SK-N-DZ (cell line): ENCODE measurements around the gene DNAJC15.
"Not testable (repeated sequence)": the region's sequence is repeated elsewhere in the genome, so short reads cannot be mapped to it uniquely, and the experiment has no call there.

ENCODE experiments used
- DNase-seq: peaks from one replicate; pipeline ENCODE4 v3.0.0-alpha.2; 2015; ENCODE audit warnings: low spot score

DNAJC15 gene

DNA sequence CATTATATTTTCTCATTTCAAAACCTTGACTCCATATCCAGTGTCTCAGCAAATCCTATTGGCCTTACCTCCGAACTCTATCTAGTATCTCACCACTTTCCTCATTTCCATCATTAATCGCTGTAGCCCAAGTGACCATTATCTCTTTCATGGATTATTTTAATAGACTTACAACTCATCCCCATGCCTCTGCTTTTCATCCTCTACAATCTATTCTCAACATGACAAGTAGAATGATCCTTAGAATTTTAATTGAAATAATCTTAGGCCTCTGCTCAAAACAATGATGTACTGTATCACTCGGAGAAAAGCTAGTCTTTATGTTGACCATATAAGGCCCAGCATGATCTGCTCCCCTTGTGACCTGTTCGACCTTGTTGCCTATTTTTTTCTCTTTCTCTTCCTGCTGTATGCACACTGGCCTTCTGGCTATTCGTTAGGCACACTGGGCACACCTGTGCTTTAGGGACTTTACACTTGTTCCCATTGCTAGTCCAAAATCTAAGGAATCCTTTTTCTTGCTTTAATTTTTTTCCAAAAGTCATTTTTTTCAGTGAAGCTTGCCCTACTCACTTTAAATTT, 21.4 kb downstream of the DNAJC15 start:
- DNase-seq = no peak

GRCh38 chr13:43045302-43045773, 22.0 kb downstream of the DNAJC15 start:
- not testable (repeated sequence) for DNase-seq

DNA sequence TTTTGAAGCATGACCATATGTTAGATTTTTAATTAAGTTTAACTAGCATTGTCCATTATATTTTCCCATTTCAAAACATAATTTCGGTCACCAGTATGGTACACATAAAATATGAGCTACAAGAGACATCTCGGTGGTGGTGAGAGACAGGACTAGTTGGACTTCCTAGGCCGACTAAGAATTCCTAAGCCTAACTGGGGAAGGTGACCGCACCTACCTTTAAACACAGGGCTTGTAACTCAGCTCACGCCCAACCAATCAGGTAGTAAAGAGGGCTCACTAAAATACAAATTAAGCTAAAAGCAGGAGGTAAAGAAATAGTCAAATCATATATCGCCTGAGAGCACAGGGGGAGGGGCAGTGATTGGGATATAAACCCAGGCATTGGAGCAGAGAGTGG, 22.9 kb downstream of the DNAJC15 start:
- no peak for DNase-seq

DNA sequence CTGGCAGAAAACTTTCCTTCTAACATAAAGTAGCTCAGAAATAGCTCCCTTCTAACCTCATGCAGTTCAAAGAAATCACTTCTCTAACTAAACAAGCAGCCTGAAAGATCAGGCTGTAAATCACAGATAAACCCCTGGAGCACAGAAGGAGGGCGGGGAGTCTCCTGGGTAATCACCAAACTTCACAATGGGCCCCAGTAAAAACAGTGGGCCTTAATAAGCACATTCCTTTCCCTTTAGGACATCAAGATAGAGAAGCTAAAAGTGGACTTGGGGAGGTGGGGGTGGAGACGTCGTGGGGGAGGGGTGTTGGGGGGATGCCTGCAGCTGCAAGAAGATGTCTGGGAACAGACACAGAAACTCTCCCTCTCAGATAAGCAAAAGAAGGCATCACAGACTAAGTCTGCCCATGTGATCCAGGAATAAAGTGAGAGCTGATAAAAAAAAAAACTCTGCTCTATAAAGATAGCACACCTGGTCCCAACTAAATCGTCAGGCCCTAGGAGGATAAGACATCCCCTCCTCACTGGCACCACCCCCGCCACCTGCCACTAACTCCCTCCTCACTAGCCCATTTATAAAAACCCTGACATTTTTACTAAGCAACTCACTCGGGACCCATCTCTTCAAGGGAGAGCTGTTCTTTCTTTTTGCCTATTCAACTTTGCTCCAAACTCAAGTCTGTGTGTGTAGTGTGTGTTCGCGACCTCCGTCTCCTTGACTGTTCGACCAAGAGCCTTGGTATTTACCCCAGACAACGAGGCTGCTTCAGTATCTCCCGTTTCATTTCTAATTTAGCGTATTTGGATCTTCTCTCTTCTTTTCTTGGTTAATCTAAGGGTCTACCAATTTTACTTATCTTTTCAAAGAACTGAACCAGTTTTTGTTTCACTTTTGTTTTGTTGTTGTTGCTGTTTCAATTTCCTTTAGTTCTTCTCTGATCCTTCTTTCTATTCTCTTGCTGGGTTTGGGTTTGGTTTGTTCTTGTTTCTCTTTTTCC, 31.7 kb downstream of the DNAJC15 start:
- peak; percentile 11 for DNase-seq

- no peak for DNase-seq
Measured at GRCh38 chr13:43057653-43058317, 34.4 kb downstream of the DNAJC15 start.

- no peak for DNase-seq
Measured at GRCh38 chr13:43058318-43058674, 34.9 kb downstream of the DNAJC15 start.

GRCh38 chr13:43058831-43059230, 35.4 kb downstream of the DNAJC15 start:
- no peak for DNase-seq

DNA sequence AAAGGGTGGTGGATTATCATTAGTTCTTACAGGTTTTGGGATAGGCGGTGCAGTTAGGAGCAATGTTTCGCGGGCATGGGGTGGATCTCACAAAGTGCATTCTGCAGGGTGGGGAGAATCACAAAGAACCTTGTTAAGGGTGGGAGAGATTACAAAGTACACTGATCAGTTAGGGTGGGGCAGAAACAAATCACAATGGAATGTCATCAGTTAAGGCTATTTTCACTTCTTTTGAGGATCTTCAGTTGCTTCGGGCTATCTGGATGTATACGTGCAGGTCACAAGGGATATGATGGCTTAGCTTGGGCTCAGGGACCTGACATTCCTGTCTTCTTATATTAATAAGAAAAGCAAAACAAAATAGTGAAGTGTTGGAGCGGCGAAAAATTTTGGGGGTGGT, 36.4 kb downstream of the DNAJC15 start:
- not testable (repeated sequence) for DNase-seq

- not testable (repeated sequence) for DNase-seq
Measured at GRCh38 chr13:43060806-43061205, 37.4 kb downstream of the DNAJC15 start.

GRCh38 chr13:43061496-43062280, 38.3 kb downstream of the DNAJC15 start:
- no peak for DNase-seq

DNA sequence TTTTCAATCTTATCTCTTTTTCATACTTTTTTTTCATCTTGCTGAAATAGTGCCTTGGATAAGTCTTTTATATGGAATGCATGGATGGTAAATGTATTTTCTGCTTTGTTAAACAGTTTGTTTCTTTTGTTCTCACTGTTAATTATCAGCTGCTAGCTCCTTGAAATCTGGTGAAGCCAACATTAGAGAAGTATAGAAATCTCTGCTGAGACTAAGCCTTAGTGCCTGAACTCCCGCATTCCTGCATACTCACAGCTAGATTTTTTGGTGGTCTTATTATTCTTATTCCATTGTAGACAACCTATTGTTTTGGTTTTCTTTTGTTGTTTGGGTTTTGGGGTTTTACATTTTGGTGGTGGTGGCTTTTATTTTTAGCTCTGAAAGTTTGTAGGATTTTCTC, 48.4 kb downstream of the DNAJC15 start:
- DNase-seq = no peak

DNA sequence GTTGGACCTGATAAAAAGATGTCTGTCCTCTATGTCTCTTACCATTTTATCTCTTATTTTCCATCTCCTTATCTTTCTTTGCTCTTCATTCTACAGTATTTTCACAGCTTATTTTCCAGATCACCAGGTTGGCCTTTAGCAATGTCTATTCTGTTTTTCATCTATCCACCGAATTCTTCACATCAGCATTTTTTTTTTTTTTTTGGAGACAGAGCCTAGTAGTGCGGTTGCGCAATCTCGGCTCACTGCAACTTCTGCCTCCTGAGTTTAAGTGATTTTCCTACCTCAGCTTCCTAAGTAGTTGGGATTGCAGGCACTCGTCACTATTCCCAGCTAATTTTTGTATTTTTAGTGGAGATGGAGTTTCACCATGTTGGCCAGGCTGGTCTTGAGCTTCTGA, 49.0 kb downstream of the DNAJC15 start:
- no peak for DNase-seq

DNA sequence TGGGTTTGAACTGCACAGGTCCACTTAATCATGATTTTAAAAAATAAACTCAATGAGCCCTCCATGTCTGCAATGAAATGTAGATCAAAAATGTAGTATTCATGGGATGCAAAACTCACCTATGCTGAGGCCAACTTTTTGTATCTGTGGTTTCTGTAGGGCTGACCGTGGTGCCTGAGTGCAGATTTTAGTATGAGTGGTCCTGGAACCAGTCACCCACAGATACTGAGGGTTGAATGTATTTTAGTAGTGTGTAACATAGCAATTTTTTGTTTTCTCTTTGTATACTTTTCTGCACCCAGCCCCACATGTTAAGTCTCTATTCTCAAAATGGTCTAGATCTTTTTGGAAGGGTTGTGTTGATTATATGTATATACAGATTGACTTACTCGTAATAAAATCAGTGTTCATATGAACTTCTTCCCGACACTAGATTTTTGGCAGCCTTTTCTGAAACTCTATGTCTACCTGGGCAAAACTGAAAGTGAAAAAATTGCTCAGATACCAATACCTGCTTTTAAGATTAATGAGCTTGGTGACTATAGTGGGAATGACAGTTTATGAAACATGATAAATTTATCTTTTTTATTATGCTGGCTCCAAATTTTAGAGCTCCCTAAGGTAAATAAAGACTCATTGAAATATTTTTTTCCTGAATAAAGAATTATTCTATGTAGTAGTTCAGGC, 51.6 kb downstream of the DNAJC15 start:
- no peak for DNase-seq

- not testable (repeated sequence) for DNase-seq
Measured at GRCh38 chr13:43075511-43075902, 52.1 kb downstream of the DNAJC15 start.

- DNase-seq = no peak
Measured at GRCh38 chr13:43077046-43077445, 53.7 kb downstream of the DNAJC15 start.

GRCh38 chr13:43077461-43077860, 54.1 kb downstream of the DNAJC15 start:
- no peak for DNase-seq

DNA sequence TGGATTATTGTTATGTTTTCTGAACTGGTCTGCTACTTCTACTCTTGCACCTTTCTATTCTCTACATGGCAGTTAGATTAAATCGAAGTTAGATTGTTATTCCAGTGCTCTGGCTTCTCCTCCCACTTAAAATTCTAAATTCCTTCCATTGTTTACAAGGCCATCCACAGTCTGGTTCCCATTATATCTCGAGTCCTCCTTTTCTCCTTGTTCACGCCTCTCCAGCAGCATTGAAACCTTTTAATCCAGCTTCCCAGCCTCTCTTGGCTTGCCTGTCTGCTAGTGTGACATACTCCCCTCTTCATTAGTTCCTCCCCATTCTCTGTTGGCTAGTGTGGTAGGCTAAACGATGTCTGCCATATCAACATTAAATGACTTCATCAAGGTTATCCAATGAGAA, 54.5 kb downstream of the DNAJC15 start:
- no peak for DNase-seq

DNA sequence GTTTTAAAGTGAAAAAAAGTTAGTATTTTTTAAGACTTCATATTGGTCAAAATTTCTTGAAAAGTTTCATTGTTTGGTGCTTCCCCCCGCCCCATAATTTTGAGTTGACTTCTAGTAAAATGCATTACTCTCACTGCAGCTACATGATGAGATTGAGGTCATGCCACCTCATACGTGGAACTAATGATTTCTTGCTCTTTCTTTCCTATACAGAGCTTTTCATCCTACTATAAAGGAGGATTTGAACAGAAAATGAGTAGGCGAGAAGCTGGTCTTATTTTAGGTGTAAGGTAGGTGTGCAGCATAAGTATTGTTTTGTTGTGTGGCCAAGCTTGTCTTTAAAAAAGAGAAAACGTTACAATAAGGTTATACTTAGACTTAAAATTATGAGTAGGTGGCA, 55.0 kb downstream of the DNAJC15 start:
- no peak for DNase-seq

- no peak for DNase-seq
Measured at GRCh38 chr13:43079392-43079931, 56.1 kb downstream of the DNAJC15 start.

- DNase-seq = no peak
Measured at GRCh38 chr13:43080199-43080598, 56.8 kb downstream of the DNAJC15 start.

GRCh38 chr13:43081866-43082265, 58.5 kb downstream of the DNAJC15 start:
- DNase-seq = no peak
